BE2C (cell line): ENCODE measurements around the gene HBA2.
A peak's percentile ranks its signal among the peaks of the same experiment; 100 is the strongest.

ENCODE experiments used
- DNase-seq: peaks from one replicate; pipeline ENCODE4 v3.0.0-alpha.2; 2020
- H3K27me3 ChIP-seq: fragments of 250-450 bp; sonication (Bioruptor Pico); 2 replicates; pipeline ENCODE4 v1.5.1; 2020; ENCODE audit warnings: mild to moderate bottlenecking
- H3K36me3 ChIP-seq: fragments of 250-450 bp; sonication (Bioruptor Pico); 2 replicates; pipeline ENCODE4 v1.5.1; 2020; ENCODE audit warnings: mild to moderate bottlenecking
- H3K4me1 ChIP-seq: fragments of 250-450 bp; sonication (Bioruptor Pico); 2 replicates; pipeline ENCODE4 v1.5.1; 2020
- H3K4me3 ChIP-seq: 2 replicates; pipeline ENCODE4 v1.5.1; 2011; ENCODE audit warnings: low read depth, low read length
- H3K9me3 ChIP-seq: fragments of 250-450 bp; sonication (Bioruptor Pico); 2 replicates; pipeline ENCODE4 v1.5.1; 2020
- CTCF ChIP-seq: IDR thresholded peaks from 2 replicates; pipeline ENCODE4 v1.5.1; 2012; ENCODE audit warnings: mild to moderate bottlenecking, low read depth, low read length

The HBA2 gene

GRCh38 chr16:180681-181564 is 8.2 kb downstream of the HBA2 start:
- H3K9me3 ChIP-seq: no peaks in the 10 kb centered on the region
- peaks cover 7% of the 10 kb centered on the region for H3K4me1 ChIP-seq
- DNase-seq: peak; percentile 89
- TF ChIP-seq CTCF: no peak
- peaks cover 4% of the 10 kb centered on the region; the same call in 1 of the 2 replicates for H3K36me3 ChIP-seq
- H3K4me3 ChIP-seq: peak overlapping the region; percentile 46
- peaks cover 41% of the 10 kb centered on the region for H3K27me3 ChIP-seq

GRCh38 chr16:181565-182021 is 8.9 kb downstream of the HBA2 start:
- Histone ChIP-seq H3K4me3 (no peak overlapping the region), H3K36me3 (peaks cover 4% of the 10 kb centered on the region; the same call in 1 of the 2 replicates)
- no peak for DNase-seq

GRCh38 chr16:183005-183404 is 10.3 kb downstream of the HBA2 start:
- H3K36me3 ChIP-seq: peaks cover 12% of the 10 kb centered on the region
- H3K27me3 ChIP-seq: peaks cover 30% of the 10 kb centered on the region
- H3K4me3 ChIP-seq: no peak overlapping the region
- no peak for TF ChIP-seq CTCF
- H3K9me3 ChIP-seq: no peaks in the 10 kb centered on the region
- peaks cover 7% of the 10 kb centered on the region for H3K4me1 ChIP-seq
- no peak for DNase-seq

More at GRCh38 chr16:181565-182021, 8.9 kb downstream of the HBA2 start:
- peaks cover 41% of the 10 kb centered on the region for H3K27me3 ChIP-seq
- no peaks in the 10 kb centered on the region for H3K9me3 ChIP-seq
- peaks cover 7% of the 10 kb centered on the region for H3K4me1 ChIP-seq
- peak; percentile 87 for TF ChIP-seq CTCF

GRCh38 chr16:185213-185612 is 12.5 kb downstream of the HBA2 start:
- H3K36me3 ChIP-seq: peaks cover 33% of the 10 kb centered on the region
- H3K4me3 ChIP-seq: no peak overlapping the region
- peaks cover 8% of the 10 kb centered on the region for H3K27me3 ChIP-seq
- no peak for TF ChIP-seq CTCF
- no peak for DNase-seq
- H3K4me1 ChIP-seq: peaks cover 7% of the 10 kb centered on the region
- no peaks in the 10 kb centered on the region for H3K9me3 ChIP-seq

- DNase-seq: no peak
These were observed 13.0 kb downstream of the HBA2 start for GRCh38 chr16:185691-186090.

More at GRCh38 chr16:185691-186090, 13.0 kb downstream of the HBA2 start:
- no peak for TF ChIP-seq CTCF
- Histone ChIP-seq H3K36me3 (peaks cover 36% of the 10 kb centered on the region), H3K4me1 (peaks cover 5% of the 10 kb centered on the region), H3K9me3 (no peaks in the 10 kb centered on the region), H3K27me3 (peaks cover 3% of the 10 kb centered on the region; the same call in 1 of the 2 replicates), H3K4me3 (no peak overlapping the region)
